HEK293 (cell line): ENCODE data around the gene CSTPP1.

Experiments
- SETDB1 ChIP-seq: IDR thresholded peaks from one replicate; pipeline ENCODE4 v1.6.1; 2017; ENCODE audit warnings: mild to moderate bottlenecking, low read length, moderate library complexity, mixed read lengths; ENCODE audit not compliant: insufficient read length
- YY1 ChIP-seq: fragments of 450-650 bp; formaldehyde crosslinking; IDR thresholded peaks from 2 replicates; pipeline ENCODE4 v1.5.1; 2018; ENCODE audit warnings: missing biosample characterization, missing genetic modification characterization
- ZNF114 ChIP-seq: fragments of 450-650 bp; formaldehyde crosslinking; IDR thresholded peaks from 2 replicates; pipeline ENCODE4 v1.5.0; 2017; ENCODE audit warnings: missing biosample characterization, missing genetic modification characterization
- ZNF394 ChIP-seq: fragments of 450-650 bp; formaldehyde crosslinking; IDR thresholded peaks from 2 replicates; pipeline ENCODE4 v1.5.1; 2016; ENCODE audit warnings: missing biosample characterization, missing genetic modification characterization, mild to moderate bottlenecking, moderate library complexity, borderline replicate concordance
- ZNF660 ChIP-seq: fragments of 450-650 bp; IDR thresholded peaks from 2 replicates; pipeline ENCODE4 v1.5.1; 2018; ENCODE audit warnings: missing biosample characterization, mild to moderate bottlenecking, missing genetic modification characterization
- TF ChIP-seq, protein P1 (sequence below): fragments of 450-650 bp; formaldehyde crosslinking; IDR thresholded peaks from 2 replicates; pipeline ENCODE4 v1.5.1; 2016; ENCODE audit warnings: missing biosample characterization, missing genetic modification characterization
- TF ChIP-seq, protein P2 (sequence below): fragments of 450-650 bp; formaldehyde crosslinking; conservative IDR thresholded peaks from 2 replicates; pipeline ENCODE4 v1.5.1; 2016; ENCODE audit warnings: low read depth, missing biosample characterization, missing genetic modification characterization

DNA sequence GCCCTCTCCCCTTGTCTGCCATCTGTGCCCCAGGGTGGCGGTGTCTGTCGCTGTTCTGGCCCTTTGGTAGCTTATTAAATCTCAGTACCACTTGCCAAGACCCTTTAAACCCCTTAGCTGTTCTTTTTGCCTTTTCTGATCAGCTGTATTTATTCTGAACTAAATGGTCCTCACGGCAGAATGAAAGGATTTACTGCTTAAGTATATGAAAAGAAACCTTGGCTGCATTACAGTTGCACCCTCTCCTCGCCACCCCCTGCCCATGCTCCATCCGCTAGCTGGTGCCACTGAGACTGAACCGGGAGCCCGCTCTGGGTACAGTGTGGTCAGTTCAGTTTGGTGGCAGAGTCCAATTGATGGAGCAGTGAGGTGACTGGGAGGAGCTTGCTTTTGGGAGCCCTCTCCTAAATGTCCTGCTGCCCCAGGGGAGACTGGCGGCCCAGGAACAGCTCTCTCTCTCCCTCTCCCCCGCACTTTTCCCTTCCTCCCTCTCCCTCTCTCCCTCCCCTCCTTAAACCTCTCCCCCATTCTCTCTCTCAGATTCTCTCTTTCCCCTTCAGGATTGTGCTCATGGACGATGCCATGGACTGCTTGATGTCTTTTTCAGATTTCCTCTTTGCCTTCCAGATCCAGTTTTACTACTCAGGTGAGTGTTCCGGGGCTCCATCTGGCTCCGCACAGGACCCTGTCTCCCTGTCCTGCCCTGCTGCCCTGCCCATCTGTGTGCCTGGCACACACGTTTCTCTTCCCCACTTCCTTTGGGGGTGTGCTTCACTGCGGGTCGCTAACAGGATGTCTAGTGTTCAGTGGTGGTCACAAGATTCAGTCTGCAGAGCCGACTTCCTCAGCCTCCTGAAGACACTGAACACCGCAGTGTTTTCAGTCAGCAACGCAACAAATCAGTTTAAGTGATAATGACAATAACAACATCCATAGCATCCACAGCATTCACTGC lies 218.3 kb downstream of the CSTPP1 start:
- TF ChIP-seq, protein P1, sequence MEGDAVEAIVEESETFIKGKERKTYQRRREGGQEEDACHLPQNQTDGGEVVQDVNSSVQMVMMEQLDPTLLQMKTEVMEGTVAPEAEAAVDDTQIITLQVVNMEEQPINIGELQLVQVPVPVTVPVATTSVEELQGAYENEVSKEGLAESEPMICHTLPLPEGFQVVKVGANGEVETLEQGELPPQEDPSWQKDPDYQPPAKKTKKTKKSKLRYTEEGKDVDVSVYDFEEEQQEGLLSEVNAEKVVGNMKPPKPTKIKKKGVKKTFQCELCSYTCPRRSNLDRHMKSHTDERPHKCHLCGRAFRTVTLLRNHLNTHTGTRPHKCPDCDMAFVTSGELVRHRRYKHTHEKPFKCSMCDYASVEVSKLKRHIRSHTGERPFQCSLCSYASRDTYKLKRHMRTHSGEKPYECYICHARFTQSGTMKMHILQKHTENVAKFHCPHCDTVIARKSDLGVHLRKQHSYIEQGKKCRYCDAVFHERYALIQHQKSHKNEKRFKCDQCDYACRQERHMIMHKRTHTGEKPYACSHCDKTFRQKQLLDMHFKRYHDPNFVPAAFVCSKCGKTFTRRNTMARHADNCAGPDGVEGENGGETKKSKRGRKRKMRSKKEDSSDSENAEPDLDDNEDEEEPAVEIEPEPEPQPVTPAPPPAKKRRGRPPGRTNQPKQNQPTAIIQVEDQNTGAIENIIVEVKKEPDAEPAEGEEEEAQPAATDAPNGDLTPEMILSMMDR (tag by site-specific recombination), result no peak
- TF ChIP-seq ZNF660 (tag by site-specific recombination), result no peak
- TF ChIP-seq, protein P2, sequence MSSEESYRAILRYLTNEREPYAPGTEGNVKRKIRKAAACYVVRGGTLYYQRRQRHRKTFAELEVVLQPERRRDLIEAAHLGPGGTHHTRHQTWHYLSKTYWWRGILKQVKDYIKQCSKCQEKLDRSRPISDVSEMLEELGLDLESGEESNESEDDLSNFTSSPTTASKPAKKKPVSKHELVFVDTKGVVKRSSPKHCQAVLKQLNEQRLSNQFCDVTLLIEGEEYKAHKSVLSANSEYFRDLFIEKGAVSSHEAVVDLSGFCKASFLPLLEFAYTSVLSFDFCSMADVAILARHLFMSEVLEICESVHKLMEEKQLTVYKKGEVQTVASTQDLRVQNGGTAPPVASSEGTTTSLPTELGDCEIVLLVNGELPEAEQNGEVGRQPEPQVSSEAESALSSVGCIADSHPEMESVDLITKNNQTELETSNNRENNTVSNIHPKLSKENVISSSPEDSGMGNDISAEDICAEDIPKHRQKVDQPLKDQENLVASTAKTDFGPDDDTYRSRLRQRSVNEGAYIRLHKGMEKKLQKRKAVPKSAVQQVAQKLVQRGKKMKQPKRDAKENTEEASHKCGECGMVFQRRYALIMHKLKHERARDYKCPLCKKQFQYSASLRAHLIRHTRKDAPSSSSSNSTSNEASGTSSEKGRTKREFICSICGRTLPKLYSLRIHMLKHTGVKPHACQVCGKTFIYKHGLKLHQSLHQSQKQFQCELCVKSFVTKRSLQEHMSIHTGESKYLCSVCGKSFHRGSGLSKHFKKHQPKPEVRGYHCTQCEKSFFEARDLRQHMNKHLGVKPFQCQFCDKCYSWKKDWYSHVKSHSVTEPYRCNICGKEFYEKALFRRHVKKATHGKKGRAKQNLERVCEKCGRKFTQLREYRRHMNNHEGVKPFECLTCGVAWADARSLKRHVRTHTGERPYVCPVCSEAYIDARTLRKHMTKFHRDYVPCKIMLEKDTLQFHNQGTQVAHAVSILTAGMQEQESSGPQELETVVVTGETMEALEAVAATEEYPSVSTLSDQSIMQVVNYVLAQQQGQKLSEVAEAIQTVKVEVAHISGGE (tag by site-specific recombination), result no peak
- no peak for TF ChIP-seq SETDB1
- no peak for TF ChIP-seq ZNF394 (tag by site-specific recombination)
- no peak for TF ChIP-seq ZNF114 (tag by site-specific recombination)
- TF ChIP-seq YY1 (tag by site-specific recombination), result no peak
